Brain pericyte (primary cell): ENCODE data around the gene ZFYVE21.

ENCODE experiments used
- DNase-seq: peaks from one replicate; pipeline ENCODE4 v3.0.0-alpha.2; 2012; ENCODE audit warnings: low read depth, low spot score

Gene ZFYVE21

GRCh38 chr14:103692159-103692558 lies 23.5 kb upstream of the ZFYVE21 start:
- no peak for DNase-seq

DNA sequence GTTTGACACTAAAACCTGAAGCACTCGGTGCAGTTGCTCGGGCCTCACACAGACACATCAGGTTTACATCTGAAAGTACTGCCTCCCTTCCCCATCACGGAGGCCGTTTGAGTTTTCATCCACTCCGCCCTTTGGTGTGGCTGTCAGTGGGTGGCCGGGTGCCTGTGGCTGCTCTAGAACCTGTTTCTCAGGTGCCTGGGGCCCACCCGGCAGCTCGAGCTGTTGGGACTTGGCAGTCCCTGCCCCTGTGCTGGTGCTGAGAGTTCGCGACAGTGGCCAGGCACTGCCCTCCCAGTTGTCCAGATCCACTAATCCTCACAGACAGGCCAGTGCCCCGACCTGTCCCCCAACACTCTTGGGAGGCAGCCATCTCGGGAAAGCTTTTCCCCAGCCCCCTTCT lies 22.7 kb upstream of the ZFYVE21 start:
- DNase-seq: no peak

DNA sequence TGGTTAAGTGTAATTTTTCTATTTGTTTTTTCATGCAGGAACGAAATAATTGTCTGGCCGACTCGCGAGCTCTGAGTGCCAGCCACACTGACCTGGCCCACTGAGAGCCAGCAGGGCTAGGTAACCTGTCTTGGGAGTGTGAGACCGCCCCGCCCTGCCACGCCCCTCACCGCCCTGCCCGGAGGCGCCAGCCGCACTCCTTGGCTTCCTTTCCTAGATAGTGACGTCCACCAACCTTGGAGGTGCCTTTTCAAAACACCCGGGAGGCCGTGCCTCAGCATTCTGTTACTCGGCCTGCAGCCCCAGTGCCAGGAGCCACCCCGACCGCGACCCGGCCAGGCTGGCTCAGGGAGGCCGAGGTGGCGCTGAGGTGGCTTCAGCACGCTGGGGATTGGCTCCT lies 22.1 kb upstream of the ZFYVE21 start:
- DNase-seq: no peak

DNA sequence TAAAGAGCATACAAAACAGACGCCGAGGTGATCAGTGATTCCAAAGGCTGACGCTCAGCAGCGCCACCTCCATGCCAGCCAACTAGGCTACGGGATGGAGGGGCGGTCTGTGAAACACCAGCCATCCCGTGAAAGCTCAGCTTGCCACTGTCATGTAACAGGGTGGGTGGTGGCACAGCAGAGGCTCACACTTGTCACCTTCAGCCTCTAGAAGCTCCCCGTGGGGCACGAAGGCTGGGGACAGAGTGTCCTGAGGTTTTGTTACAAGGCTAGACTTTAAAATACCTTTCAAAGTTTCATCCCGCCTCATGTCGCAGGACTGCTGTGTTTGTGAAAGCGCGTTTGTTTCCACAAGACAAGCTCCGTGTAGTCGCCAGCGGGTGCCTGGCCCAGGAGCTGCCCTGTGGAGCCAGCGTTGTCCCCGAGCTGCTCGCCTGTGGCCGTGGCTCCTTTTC lies 21.0 kb upstream of the ZFYVE21 start:
- no peak for DNase-seq

GRCh38 chr14:103695296-103696069 lies 20.1 kb upstream of the ZFYVE21 start:
- no peak for DNase-seq

GRCh38 chr14:103696070-103696402 lies 19.6 kb upstream of the ZFYVE21 start:
- DNase-seq: no peak

GRCh38 chr14:103696466-103697071 lies 19.0 kb upstream of the ZFYVE21 start:
- DNase-seq: peak; percentile 42

DNA sequence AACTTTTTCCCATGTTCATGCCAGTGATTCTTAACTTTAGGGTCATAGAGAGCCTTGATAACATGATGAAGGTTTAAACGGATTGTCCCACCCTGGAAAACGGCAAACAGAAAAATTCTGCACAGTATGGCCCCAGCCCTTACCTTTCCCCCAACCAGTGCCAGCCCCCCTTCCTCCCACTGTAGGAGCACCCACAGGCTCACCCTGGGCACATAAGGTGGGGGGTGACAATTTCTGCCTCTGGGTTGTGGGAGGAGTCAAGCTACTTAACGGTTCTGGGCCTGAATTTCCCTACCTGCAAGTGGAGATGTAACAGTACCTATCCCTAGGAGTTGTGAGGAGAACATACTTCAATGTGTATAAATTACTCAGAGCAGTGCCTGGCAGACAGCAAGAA lies 18.4 kb upstream of the ZFYVE21 start:
- no peak for DNase-seq

- DNase-seq: no peak
These were observed 17.8 kb upstream of the ZFYVE21 start for GRCh38 chr14:103697603-103698379.

- DNase-seq: no peak
These were observed 17.0 kb upstream of the ZFYVE21 start for GRCh38 chr14:103698380-103699260.

- no peak for DNase-seq
These were observed 16.3 kb upstream of the ZFYVE21 start for GRCh38 chr14:103699261-103699661.

GRCh38 chr14:103699901-103700752 lies 15.5 kb upstream of the ZFYVE21 start:
- no peak for DNase-seq

GRCh38 chr14:103700753-103701490 lies 14.7 kb upstream of the ZFYVE21 start:
- DNase-seq: no peak

GRCh38 chr14:103702095-103702494 lies 13.5 kb upstream of the ZFYVE21 start:
- no peak for DNase-seq

- no peak for DNase-seq
These were observed 12.8 kb upstream of the ZFYVE21 start for GRCh38 chr14:103702497-103703432.

- DNase-seq: no peak
These were observed 11.9 kb upstream of the ZFYVE21 start for GRCh38 chr14:103703433-103704385.

DNA sequence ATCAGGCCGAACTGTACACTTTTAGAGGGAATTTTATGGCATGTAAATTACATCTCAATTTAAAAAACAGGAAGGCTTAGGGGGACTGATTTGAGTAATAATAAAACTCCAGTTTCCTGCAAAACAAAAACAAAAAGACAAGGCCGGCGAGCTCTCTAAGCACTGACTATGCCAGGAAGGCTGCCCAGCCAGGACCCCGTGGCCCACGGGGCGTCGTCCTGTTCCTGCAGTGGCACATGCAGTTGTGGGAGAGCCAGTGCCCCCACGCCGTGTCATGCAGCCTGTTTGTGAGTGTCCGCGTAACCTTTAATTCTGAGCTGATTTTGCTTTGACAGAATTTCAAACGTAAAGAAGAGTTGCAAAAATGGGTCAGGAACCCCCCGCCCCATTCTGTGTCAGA lies 10.9 kb upstream of the ZFYVE21 start:
- no peak for DNase-seq

DNA sequence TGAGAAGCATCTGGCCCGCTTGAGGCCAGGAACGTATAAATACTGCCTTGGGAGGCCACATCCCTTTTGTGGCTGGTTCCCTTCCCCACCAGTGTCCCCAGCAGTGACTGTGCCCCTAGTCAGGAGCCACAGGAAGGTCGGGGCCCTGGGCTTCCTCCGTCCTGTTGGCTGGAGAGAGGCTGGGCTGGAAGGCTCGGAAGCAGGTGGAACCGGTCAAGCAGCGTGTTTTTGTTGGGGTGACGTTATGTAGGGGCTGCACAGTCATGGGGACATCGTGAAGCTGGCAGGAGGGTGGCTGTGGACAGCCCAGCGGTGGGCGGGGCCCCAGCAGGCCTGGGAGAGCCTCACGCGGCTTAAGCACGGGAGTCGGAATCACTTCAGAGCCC lies 10.5 kb upstream of the ZFYVE21 start:
- DNase-seq: no peak
